ENCODE results near the gene RAB31.

RAB31 gene

DNA sequence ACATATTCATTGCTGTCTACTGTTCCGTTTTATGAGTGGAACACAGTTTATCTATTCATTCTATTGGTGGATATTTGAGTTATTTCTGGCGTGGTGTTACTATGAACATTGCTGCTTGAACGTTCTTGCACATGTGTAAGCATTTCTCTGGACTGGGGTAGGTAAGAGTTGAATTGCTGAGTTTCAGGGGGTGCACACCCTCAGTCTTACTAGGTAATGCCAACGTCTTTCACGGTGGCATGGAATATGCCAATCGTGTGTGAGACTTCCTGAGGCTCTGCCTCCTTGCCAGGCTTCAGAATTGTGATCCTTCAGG lies 121.3 kb downstream of the RAB31 start:
- DNase-seq (ENCODE audit: low spot score) = no peak
- in situ Hi-C loops (cut with MboI; ENCODE audit: low sequenced_read_pairs, unreplicated experiment) = no loop called here
- TF ChIP-seq, protein P1, sequence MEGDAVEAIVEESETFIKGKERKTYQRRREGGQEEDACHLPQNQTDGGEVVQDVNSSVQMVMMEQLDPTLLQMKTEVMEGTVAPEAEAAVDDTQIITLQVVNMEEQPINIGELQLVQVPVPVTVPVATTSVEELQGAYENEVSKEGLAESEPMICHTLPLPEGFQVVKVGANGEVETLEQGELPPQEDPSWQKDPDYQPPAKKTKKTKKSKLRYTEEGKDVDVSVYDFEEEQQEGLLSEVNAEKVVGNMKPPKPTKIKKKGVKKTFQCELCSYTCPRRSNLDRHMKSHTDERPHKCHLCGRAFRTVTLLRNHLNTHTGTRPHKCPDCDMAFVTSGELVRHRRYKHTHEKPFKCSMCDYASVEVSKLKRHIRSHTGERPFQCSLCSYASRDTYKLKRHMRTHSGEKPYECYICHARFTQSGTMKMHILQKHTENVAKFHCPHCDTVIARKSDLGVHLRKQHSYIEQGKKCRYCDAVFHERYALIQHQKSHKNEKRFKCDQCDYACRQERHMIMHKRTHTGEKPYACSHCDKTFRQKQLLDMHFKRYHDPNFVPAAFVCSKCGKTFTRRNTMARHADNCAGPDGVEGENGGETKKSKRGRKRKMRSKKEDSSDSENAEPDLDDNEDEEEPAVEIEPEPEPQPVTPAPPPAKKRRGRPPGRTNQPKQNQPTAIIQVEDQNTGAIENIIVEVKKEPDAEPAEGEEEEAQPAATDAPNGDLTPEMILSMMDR (IDR thresholded peaks at IDR 0.05; ENCODE audit: borderline replicate concordance, control extremely low read depth, extremely low read depth, insufficient read depth, missing control alignments) = no peak

GRCh38 chr18:9831036-9831722 lies 123.1 kb downstream of the RAB31 start:
- in situ Hi-C loops (cut with MboI; ENCODE audit: low sequenced_read_pairs, unreplicated experiment) = no loop called here
- TF ChIP-seq, protein P1 (IDR thresholded peaks at IDR 0.05; ENCODE audit: borderline replicate concordance, control extremely low read depth, extremely low read depth, insufficient read depth, missing control alignments) = no peak
- DNase-seq (ENCODE audit: low spot score) = no peak

DNA sequence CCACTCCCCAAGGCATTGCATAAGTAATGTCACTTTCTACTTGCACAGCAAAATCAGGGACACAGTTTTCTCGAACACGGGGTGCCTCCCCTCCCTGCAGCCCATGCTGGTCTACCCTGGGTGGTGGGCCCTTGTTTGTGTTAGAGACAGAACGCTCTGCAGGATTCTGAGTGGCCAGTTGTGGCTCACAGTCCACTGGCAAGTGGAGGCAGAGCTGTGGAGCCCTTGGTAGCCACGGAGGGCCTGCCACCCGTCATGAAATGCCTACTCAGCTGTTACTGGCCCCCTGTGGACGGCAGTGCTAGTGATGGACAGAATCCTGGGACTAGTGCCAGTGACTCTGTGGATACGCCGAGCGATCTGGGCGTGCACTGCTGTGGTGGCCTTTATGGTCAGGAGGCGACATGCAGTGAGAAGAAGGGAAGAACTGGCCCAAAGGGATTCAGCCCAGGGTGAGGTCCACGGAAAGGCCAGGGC lies 123.7 kb downstream of the RAB31 start:
- in situ Hi-C loops (cut with MboI; ENCODE audit: low sequenced_read_pairs, unreplicated experiment) = no loop called here
- TF ChIP-seq, protein P1 (IDR thresholded peaks at IDR 0.05; ENCODE audit: borderline replicate concordance, control extremely low read depth, extremely low read depth, insufficient read depth, missing control alignments) = no peak
- DNase-seq (ENCODE audit: low spot score) = no peak

GRCh38 chr18:9832871-9833270 lies 124.8 kb downstream of the RAB31 start:
- TF ChIP-seq, protein P1 (IDR thresholded peaks at IDR 0.05; ENCODE audit: borderline replicate concordance, control extremely low read depth, extremely low read depth, insufficient read depth, missing control alignments) = no peak
- in situ Hi-C loops (cut with MboI; ENCODE audit: low sequenced_read_pairs, unreplicated experiment) = no loop called here

DNA sequence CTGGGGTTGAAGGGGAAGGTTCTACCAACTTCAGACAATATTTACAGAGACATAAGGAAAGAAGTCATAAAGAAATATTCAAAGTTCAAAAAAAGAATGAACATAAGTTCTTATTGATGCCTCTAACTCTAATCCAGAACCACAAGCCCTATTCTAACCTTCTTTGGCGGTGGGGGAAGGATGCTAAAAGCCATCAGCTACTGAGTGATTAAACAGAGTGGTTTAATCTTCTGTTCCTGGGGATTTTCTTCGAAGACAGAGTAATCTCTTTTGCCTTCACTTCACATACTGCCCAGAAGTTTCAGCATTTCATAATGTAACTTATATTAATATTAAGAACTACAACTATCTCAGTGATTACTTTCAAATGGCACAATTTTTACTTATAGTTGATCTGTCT lies 126.5 kb downstream of the RAB31 start:
- no peak for DNase-seq (ENCODE audit: low spot score)
- TF ChIP-seq, protein P1 (IDR thresholded peaks at IDR 0.05; ENCODE audit: borderline replicate concordance, control extremely low read depth, extremely low read depth, insufficient read depth, missing control alignments) = no peak
- in situ Hi-C loops (cut with MboI; ENCODE audit: low sequenced_read_pairs, unreplicated experiment) = no loop called here

More at GRCh38 chr18:9832871-9833270, 124.8 kb downstream of the RAB31 start:
- no peak for DNase-seq (ENCODE audit: low spot score)

DNA sequence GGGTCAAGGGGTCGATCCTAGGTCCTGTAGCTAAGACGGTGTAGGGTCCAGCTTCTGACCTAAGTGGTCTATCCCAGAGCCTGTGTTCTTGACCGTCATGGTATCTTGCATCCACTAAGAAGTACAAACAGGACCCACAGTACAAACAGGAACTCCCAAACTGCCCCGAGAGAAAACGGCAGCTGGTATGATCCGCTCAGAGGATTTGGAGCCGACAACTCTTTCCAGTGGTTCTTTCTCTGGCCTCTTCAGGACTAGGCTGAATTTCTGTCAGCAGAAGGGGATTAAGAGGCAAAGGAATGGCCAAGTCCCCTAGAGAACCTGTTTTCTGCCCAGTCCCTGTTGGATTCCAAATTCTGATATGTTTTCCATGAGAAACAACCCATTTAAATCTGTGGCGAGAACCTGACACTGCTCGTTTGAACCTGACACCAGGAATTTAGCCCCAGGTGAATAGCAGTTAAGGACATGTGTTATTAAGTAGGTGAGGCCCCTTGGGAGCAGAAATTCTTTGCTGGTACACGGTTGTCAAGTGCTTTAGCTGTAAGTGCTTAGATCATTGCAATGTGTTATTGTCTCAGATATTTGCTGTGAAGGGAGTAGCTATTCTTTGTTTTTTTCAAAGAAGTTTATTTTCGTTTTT lies 127.1 kb downstream of the RAB31 start:
- in situ Hi-C loops (cut with MboI; ENCODE audit: low sequenced_read_pairs, unreplicated experiment) = no loop called here
- DNase-seq (ENCODE audit: low spot score) = no peak
- TF ChIP-seq, protein P1 (IDR thresholded peaks at IDR 0.05; ENCODE audit: borderline replicate concordance, control extremely low read depth, extremely low read depth, insufficient read depth, missing control alignments) = no peak
